Thoracic aorta (tissue), 2 donors: ENCODE results near the gene TPR. TPM values are rescaled to one million over a fixed set of nuclear protein-coding genes. Genes with fewer than 3 reads are reported as not detected.
A peak's percentile ranks its signal among the peaks of the same experiment; 100 is the strongest.
"Not testable (repeated sequence)": the region's sequence is repeated elsewhere in the genome, so short reads cannot be mapped to it uniquely, and the experiment has no call there.

ENCODE experiments used
- ATAC-seq: fragments of 150-250 bp; one replicate; pipeline ENCODE4 v1.8.0; 2017; ENCODE audit warnings: low read depth; ENCODE audit not compliant: insufficient number of reproducible peaks, low FRiP score
- DNase-seq: peaks from one replicate; pipeline ENCODE4 v3.0.0-alpha.2; 2020; ENCODE audit warnings: low spot score
- H3K27ac ChIP-seq, 2 donors: fragments of 200-600 bp; sonication (generic); 1 replicate in 1 of 2; 2 replicates in 1 of 2; pipeline ENCODE4 v1.5.1; 2016; ENCODE audit warnings: mild to moderate bottlenecking in 2 of 2, moderate library complexity in 2 of 2
- H3K27me3 ChIP-seq: fragments of 200-600 bp; sonication (generic); replicated peaks from 2 replicates; pipeline ENCODE4 v1.6.0; 2016; ENCODE audit warnings: mild to moderate bottlenecking; ENCODE audit not compliant: insufficient read depth
- H3K36me3 ChIP-seq: fragments of 200-600 bp; sonication (generic); one replicate; pipeline ENCODE4 v1.5.1; 2016
- H3K4me1 ChIP-seq, 2 donors: fragments of 200-600 bp; sonication (generic); 1 replicate in 1 of 2; 2 replicates in 1 of 2; pipeline versions ENCODE4 v1.5.1 to v1.6.0; 2016; ENCODE audit warnings: low read depth in 2 of 2, mild to moderate bottlenecking in 1 of 2; ENCODE audit not compliant: control insufficient read depth in 1 of 2
- H3K4me3 ChIP-seq: fragments of 200-600 bp; sonication (generic); 2 replicates; pipeline ENCODE4 v1.5.1; 2016; ENCODE audit warnings: mild to moderate bottlenecking
- H3K9me3 ChIP-seq: fragments of 200-600 bp; sonication (generic); 2 replicates; pipeline ENCODE4 v1.5.1; 2016
- CTCF ChIP-seq: fragments of 200-600 bp; sonication (generic); IDR thresholded peaks from one replicate; pipeline ENCODE4 v1.5.1; 2019; ENCODE audit warnings: antibody characterized with exemption
- total RNA-seq, 2 donors: library from RNA; depleted of rRNA; stranded (reverse); fragments of >200 nt; gene quantifications; one replicate each; pipeline versions ENCODE4 v1.1.0 to v1.2.3, GENCODE V29; 2016

The TPR gene
- total RNA-seq, 2 donors from 2014 or later: 72.0 to 110 TPM

- H3K36me3 ChIP-seq: peaks cover 51% of the 10 kb centered on the region
- no peak for TF ChIP-seq CTCF
- ATAC-seq (no peak), DNase-seq (no peak)
- H3K4me3 ChIP-seq: no peak overlapping the region
- no peaks in the 10 kb centered on the region for H3K4me1 ChIP-seq
- no peak overlapping the region for H3K27ac ChIP-seq
- no peaks in the 10 kb centered on the region for H3K27me3 ChIP-seq
- H3K9me3 ChIP-seq: no peaks in the 10 kb centered on the region
Measured at GRCh38 chr1:186391841-186392240, 16.8 kb upstream of the TPR start.

- Histone ChIP-seq H3K4me1 (no peaks in the 10 kb centered on the region), H3K27me3 (no peaks in the 10 kb centered on the region), H3K4me3 (no peak overlapping the region), H3K27ac (no peak overlapping the region), H3K9me3 (no peaks in the 10 kb centered on the region), H3K36me3 (peaks cover 48% of the 10 kb centered on the region)
- no peak for TF ChIP-seq CTCF
- no peak for DNase-seq
- ATAC-seq: no peak
Measured at GRCh38 chr1:186390925-186391324, 15.9 kb upstream of the TPR start.

GRCh38 chr1:186386725-186387383, 11.8 kb upstream of the TPR start:
- ATAC-seq (no peak), DNase-seq (no peak)
- Histone ChIP-seq H3K27me3 (no peaks in the 10 kb centered on the region), H3K4me1 (no peaks in the 10 kb centered on the region), H3K4me3 (no peak overlapping the region), H3K27ac (no peak overlapping the region), H3K9me3 (no peaks in the 10 kb centered on the region), H3K36me3 (peaks cover 29% of the 10 kb centered on the region)
- no peak for TF ChIP-seq CTCF

- no peak for TF ChIP-seq CTCF
- peaks cover 21 to 28% of the 10 kb centered on the region in 2 donors for H3K4me1 ChIP-seq
- no peaks in the 10 kb centered on the region for H3K27me3 ChIP-seq
- peaks cover 4% of the 10 kb centered on the region for H3K36me3 ChIP-seq
- peak overlapping the region; percentile 72 for H3K4me3 ChIP-seq
- peak overlapping the region; percentile 96 to 97 for H3K27ac ChIP-seq
- peak; percentile 2 for ATAC-seq
- no peaks in the 10 kb centered on the region for H3K9me3 ChIP-seq
- DNase-seq: no peak
Measured at GRCh38 chr1:186375929-186376319, 871 bp upstream of the TPR start.

GRCh38 chr1:186374303-186375151, 526 bp downstream of the TPR start:
- Histone ChIP-seq H3K27me3 (no peaks in the 10 kb centered on the region), H3K4me3 (peak overlapping the region; percentile 72), H3K4me1 (peaks cover 21 to 28% of the 10 kb centered on the region in 2 donors), H3K9me3 (no peaks in the 10 kb centered on the region), H3K36me3 (peaks cover 12% of the 10 kb centered on the region), H3K27ac (peak overlapping the region; percentile 96 to 97)
- ATAC-seq: peak; percentile 6
- no peak for DNase-seq
- TF ChIP-seq CTCF: no peak

- not testable (repeated sequence) for DNase-seq, H3K27ac ChIP-seq, H3K4me3 ChIP-seq, H3K27me3 ChIP-seq, H3K4me1 ChIP-seq, ATAC-seq, H3K9me3 ChIP-seq
- peaks cover 58% of the 10 kb centered on the region for H3K36me3 ChIP-seq
Measured at GRCh38 chr1:186347837-186348691, 27.0 kb downstream of the TPR start.
